ENCODE data around the gene CLIC3.

- TF ChIP-seq, protein P1, sequence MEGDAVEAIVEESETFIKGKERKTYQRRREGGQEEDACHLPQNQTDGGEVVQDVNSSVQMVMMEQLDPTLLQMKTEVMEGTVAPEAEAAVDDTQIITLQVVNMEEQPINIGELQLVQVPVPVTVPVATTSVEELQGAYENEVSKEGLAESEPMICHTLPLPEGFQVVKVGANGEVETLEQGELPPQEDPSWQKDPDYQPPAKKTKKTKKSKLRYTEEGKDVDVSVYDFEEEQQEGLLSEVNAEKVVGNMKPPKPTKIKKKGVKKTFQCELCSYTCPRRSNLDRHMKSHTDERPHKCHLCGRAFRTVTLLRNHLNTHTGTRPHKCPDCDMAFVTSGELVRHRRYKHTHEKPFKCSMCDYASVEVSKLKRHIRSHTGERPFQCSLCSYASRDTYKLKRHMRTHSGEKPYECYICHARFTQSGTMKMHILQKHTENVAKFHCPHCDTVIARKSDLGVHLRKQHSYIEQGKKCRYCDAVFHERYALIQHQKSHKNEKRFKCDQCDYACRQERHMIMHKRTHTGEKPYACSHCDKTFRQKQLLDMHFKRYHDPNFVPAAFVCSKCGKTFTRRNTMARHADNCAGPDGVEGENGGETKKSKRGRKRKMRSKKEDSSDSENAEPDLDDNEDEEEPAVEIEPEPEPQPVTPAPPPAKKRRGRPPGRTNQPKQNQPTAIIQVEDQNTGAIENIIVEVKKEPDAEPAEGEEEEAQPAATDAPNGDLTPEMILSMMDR (IDR thresholded peaks at IDR 0.05; ENCODE audit: insufficient read depth, low read depth, low read length), result no peak
- TF ChIP-seq EZH2 (IDR thresholded peaks at IDR 0.05; ENCODE audit: insufficient read depth, low read length), result no peak
Measured at GRCh38 chr9:137045294-137046087, 49.1 kb upstream of the CLIC3 start.
